IMR-90 (cell line): ENCODE data around the gene PAK5. TPM values are rescaled to one million over a fixed set of nuclear protein-coding genes. Genes with fewer than 3 reads are reported as not detected.

Experiments used
- ATAC-seq: fragments of 200-7000 bp; cut with Tn5 transposase; 2 replicates; pipeline ENCODE4 v1.9.1; 2020; ENCODE audit warnings: low read depth, mild to moderate bottlenecking, moderate library complexity
- BruUV-seq: library from RNA; stranded (reverse); fragments of 400-500 nt; replicated peaks from 2 replicates; lab custom pipeline; 2021; lab: Mats Ljungman, UMichigan
- CTCF ChIA-PET: fragments of 300-600 bp; formaldehyde crosslinking; extraction: SDS; loops from one replicate; lab custom pipeline; 2021; ENCODE audit warnings: antibody characterized with exemption; lab: Yijun Ruan, JAX
- POLR2A ChIA-PET: fragments of 300-600 bp; sonication (Branson Sonifier 250); formaldehyde crosslinking; loops from one replicate; lab custom pipeline; 2022; ENCODE audit warnings: antibody characterized with exemption; ENCODE audit not compliant: unreplicated experiment; lab: Charles Lee
- DNase-seq: peaks from one replicate; pipeline ENCODE4 v3.0.0; 2013
- H2AFZ ChIP-seq: replicated peaks from 2 replicates; pipeline ENCODE3; 2013; ENCODE audit warnings: low read length, mild to moderate bottlenecking; ENCODE audit not compliant: poor library complexity
- H2AK5ac ChIP-seq: 2 replicates; pipeline ENCODE4 v1.6.1; 2013; ENCODE audit warnings: low read depth, low read length, inconsistent platforms
- H2AK9ac ChIP-seq: replicated peaks from 2 replicates; pipeline ENCODE3; 2013; ENCODE audit warnings: mild to moderate bottlenecking, low read depth, low read length, moderate library complexity; ENCODE audit not compliant: poor library complexity
- H2BK120ac ChIP-seq: 2 replicates; pipeline ENCODE4 v1.6.1; 2013; ENCODE audit warnings: low read depth, low read length, inconsistent platforms
- H2BK15ac ChIP-seq: 3 replicates; pipeline ENCODE4 v1.6.1; 2013; ENCODE audit warnings: low read depth, low read length, inconsistent platforms
- H2BK20ac ChIP-seq: 2 replicates; pipeline ENCODE4 v1.6.1; 2013; ENCODE audit warnings: low read depth, mild to moderate bottlenecking, inconsistent platforms, low read length, moderate library complexity
- H2BK5ac ChIP-seq: 2 replicates; pipeline ENCODE4 v1.6.1; 2013; ENCODE audit warnings: mild to moderate bottlenecking, low read depth, low read length, inconsistent platforms; ENCODE audit not compliant: poor library complexity, severe bottlenecking
- H3K14ac ChIP-seq: replicated peaks from 2 replicates; pipeline ENCODE4 v1.6.1; 2013; ENCODE audit warnings: low read depth, low read length, inconsistent platforms
- H3K18ac ChIP-seq: 2 replicates; pipeline ENCODE4 v1.6.1; 2013; ENCODE audit warnings: low read depth, low read length, control low read depth
- H3K23ac ChIP-seq: 2 replicates; pipeline ENCODE4 v1.6.1; 2013; ENCODE audit warnings: low read depth, low read length, inconsistent platforms
- H3K27ac ChIP-seq: 2 replicates; pipeline ENCODE4 v1.5.1; 2013; ENCODE audit warnings: mild to moderate bottlenecking, control low read depth, low read length; ENCODE audit not compliant: insufficient read depth
- H3K27me3 ChIP-seq: 2 replicates; pipeline ENCODE4 v1.6.1; 2013; ENCODE audit warnings: low read length; ENCODE audit not compliant: control insufficient read depth, insufficient read depth
- H3K36me3 ChIP-seq: 2 replicates; pipeline ENCODE4 v1.6.1; 2013; ENCODE audit warnings: low read length, mixed read lengths; ENCODE audit not compliant: control insufficient read depth, insufficient read depth
- H3K4ac ChIP-seq: 2 replicates; pipeline ENCODE4 v1.6.1; 2013; ENCODE audit warnings: low read depth, low read length, inconsistent platforms
- H3K4me1 ChIP-seq: 2 replicates; pipeline ENCODE4 v1.6.1; 2013; ENCODE audit warnings: low read length, mixed read lengths; ENCODE audit not compliant: control insufficient read depth, insufficient read depth
- H3K4me2 ChIP-seq: 2 replicates; pipeline ENCODE4 v1.6.1; 2013; ENCODE audit warnings: low read depth, mild to moderate bottlenecking, control low read depth, low read length, moderate library complexity
- H3K4me3 ChIP-seq: 2 replicates; pipeline ENCODE4 v1.5.1; 2013; ENCODE audit warnings: low read depth, mild to moderate bottlenecking, control low read depth, low read length, moderate library complexity; ENCODE audit not compliant: insufficient read depth
- H3K56ac ChIP-seq: 2 replicates; pipeline ENCODE4 v1.6.1; 2013; ENCODE audit warnings: low read length, inconsistent platforms; ENCODE audit not compliant: insufficient read depth; ENCODE audit errors: extremely low read depth
- H3K79me1 ChIP-seq, 2 experiments: 2 replicates each; pipeline ENCODE4 v1.6.1; 2013; ENCODE audit warnings: low read length in 2 of 2, inconsistent platforms in 1 of 2, low read depth in 1 of 2
- H3K9ac ChIP-seq: 2 replicates; pipeline ENCODE4 v1.6.1; 2013; ENCODE audit warnings: low read depth, low read length, control low read depth
- H3K9me1 ChIP-seq: 2 replicates; pipeline ENCODE4 v1.6.1; 2013; ENCODE audit warnings: low read length, inconsistent platforms; ENCODE audit not compliant: insufficient read depth
- H3K9me3 ChIP-seq: 2 replicates; pipeline ENCODE4 v1.6.1; 2013; ENCODE audit warnings: low read length; ENCODE audit not compliant: control insufficient read depth, insufficient read depth
- H4K20me1 ChIP-seq: 2 replicates; pipeline ENCODE4 v1.6.1; 2013; ENCODE audit warnings: low read length, inconsistent platforms; ENCODE audit not compliant: insufficient read depth
- H4K5ac ChIP-seq: 2 replicates; pipeline ENCODE4 v1.6.1; 2013; ENCODE audit warnings: mild to moderate bottlenecking, low read depth, low read length, control low read depth
- H4K8ac ChIP-seq, 2 experiments: 2 replicates each; pipeline ENCODE4 v1.6.1; 2013; ENCODE audit warnings: low read depth in 2 of 2, low read length in 2 of 2, control low read depth in 1 of 2, inconsistent platforms in 1 of 2
- H4K91ac ChIP-seq: 2 replicates; pipeline ENCODE4 v1.6.1; 2013; ENCODE audit warnings: low read depth, low read length, inconsistent platforms; ENCODE audit not compliant: insufficient read depth
- BHLHE40 ChIP-seq: fragments of 150-350 bp; IDR thresholded peaks from 2 replicates; pipeline ENCODE4 v1.6.1; 2016; ENCODE audit warnings: mild to moderate bottlenecking, low read depth, low read length
- CEBPB ChIP-seq: IDR thresholded peaks from 2 replicates; pipeline ENCODE4 v1.6.1; 2012; ENCODE audit warnings: low read depth, low read length, improper control_type of control experiment
- CHD1 ChIP-seq: IDR thresholded peaks from 2 replicates; pipeline ENCODE4 v1.6.1; 2012; ENCODE audit warnings: low read depth, low read length, improper control_type of control experiment
- FOS ChIP-seq: fragments of 150-350 bp; IDR thresholded peaks from 2 replicates; pipeline ENCODE4 v1.6.1; 2016; ENCODE audit warnings: low read depth, low read length
- MAFK ChIP-seq: IDR thresholded peaks from 2 replicates; pipeline ENCODE4 v1.6.1; 2012; ENCODE audit warnings: low read depth, low read length, improper control_type of control experiment
- MAZ ChIP-seq: IDR thresholded peaks from 2 replicates; pipeline ENCODE4 v1.6.1; 2012; ENCODE audit warnings: low read depth, mild to moderate bottlenecking, low read length, improper control_type of control experiment, moderate library complexity, borderline replicate concordance
- MXI1 ChIP-seq: IDR thresholded peaks from 2 replicates; pipeline ENCODE4 v1.6.1; 2012; ENCODE audit warnings: low read depth, mild to moderate bottlenecking, low read length, moderate library complexity, borderline replicate concordance
- NFE2L2 ChIP-seq: fragments of 150-350 bp; IDR thresholded peaks from 2 replicates; pipeline ENCODE4 v1.6.1; 2016; ENCODE audit warnings: low read depth, mild to moderate bottlenecking, low read length
- POLR2A ChIP-seq: IDR thresholded peaks from 2 replicates; pipeline ENCODE4 v1.6.1; 2012; ENCODE audit warnings: mild to moderate bottlenecking, low read depth, low read length
- RAD21 ChIP-seq: IDR thresholded peaks from 2 replicates; pipeline ENCODE4 v1.6.1; 2012; ENCODE audit warnings: low read length, improper control_type of control experiment
- RCOR1 ChIP-seq: IDR thresholded peaks from 2 replicates; pipeline ENCODE4 v1.6.1; 2012; ENCODE audit warnings: mild to moderate bottlenecking, low read length, improper control_type of control experiment; ENCODE audit not compliant: insufficient replicate concordance
- RFX5 ChIP-seq: IDR thresholded peaks from 2 replicates; pipeline ENCODE4 v1.8.0; 2012; ENCODE audit warnings: low read depth, mild to moderate bottlenecking, low read length, moderate library complexity
- USF2 ChIP-seq: fragments of 150-350 bp; IDR thresholded peaks from 2 replicates; pipeline ENCODE4 v1.6.1; 2017; ENCODE audit warnings: mild to moderate bottlenecking, antibody characterized with exemption, low read length, low read depth
- WGBS, 2 experiments: methylation state at CpG; one replicate each; pipeline versions ENCODE4 v1.1.5 to v1.1.7; 2013; ENCODE audit warnings: missing lambda C conversion rate in 2 of 2; ENCODE audit not compliant: insufficient read length in 1 of 2; ENCODE audit errors: extremely low coverage in 2 of 2; 5-methylcytosine and 5-hydroxymethylcytosine counted together
- dilution Hi-C: fragments of 300-500 bp; cut with HindIII; formaldehyde crosslinking; loops from one replicate; pipeline ENCODE4 v1.14.3; 2018; ENCODE audit warnings: low sequenced_read_pairs; ENCODE audit not compliant: unreplicated experiment
- in situ Hi-C: fragments of 300-500 bp; cut with MboI; formaldehyde crosslinking; loops from 3 replicates; pipeline ENCODE4 v1.14.3; 2019; ENCODE audit warnings: low sequenced_read_pairs, inconsistent platforms, mixed read lengths
- intact Hi-C: fragments of 100-400 bp; cut with micrococcal nuclease; formaldehyde crosslinking; loops from 2 replicates; pipeline ENCODE4 v1.10.0; 2022
- polyA plus RNA-seq, 3 experiments: library from polyadenylated mRNA; depleted of rRNA; stranded (reverse); fragments of >200 nt; gene quantifications; 2 replicates each; pipeline ENCODE4 v1.2.3, GENCODE V29; 2012; ENCODE audit warnings: low replicate concordance in 1 of 3
- total RNA-seq: library from RNA; depleted of rRNA; stranded (reverse); fragments of >200 nt; gene quantifications from 2 replicates; pipeline ENCODE4 v1.2.3, GENCODE V29; 2012
- TF ChIP-seq, protein P1 (sequence below): fragments of 150-350 bp; IDR thresholded peaks from 2 replicates; pipeline ENCODE4 v1.6.1; 2016; ENCODE audit warnings: low read depth, mild to moderate bottlenecking, low read length, moderate library complexity, borderline replicate concordance
- TF ChIP-seq, protein P2 (sequence below): conservative IDR thresholded peaks from 2 replicates; pipeline ENCODE4 v1.5.1; 2012; ENCODE audit warnings: mild to moderate bottlenecking, low read depth, low read length, improper control_type of control experiment

PAK5 gene
- total and polyA plus RNA-seq, 2 of the 4 experiments (the other 2 are of a cell fraction), result not detected

DNA sequence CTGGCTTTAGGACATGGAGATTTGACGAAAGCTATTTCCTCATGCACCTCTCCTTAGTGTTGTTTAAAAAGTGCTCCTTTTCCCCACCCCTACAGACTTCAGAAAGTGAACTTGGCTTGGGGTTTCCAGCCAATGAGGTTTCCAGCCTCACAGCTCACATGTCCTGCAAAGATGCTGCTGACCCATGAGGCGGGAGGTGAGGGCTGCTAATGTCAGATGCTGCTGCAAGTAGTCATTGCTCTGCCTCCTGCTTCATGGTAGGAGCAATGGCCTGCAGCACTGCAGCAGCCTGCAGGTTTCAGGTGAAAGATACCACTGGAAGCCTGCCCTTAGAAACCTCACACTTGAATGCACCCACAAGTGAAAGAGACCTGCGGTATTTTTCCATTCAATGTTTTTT, 211.7 kb downstream of the PAK5 start:
- Histone ChIP-seq H3K27ac (no peak overlapping the region), H3K4me1 (no peaks in the 10 kb centered on the region), H3K14ac (no peak overlapping the region), H3K4ac (no peak overlapping the region), H2BK20ac (no peak overlapping the region), H3K36me3 (no peaks in the 10 kb centered on the region), H3K9me3 (no peaks in the 10 kb centered on the region), H2AFZ (no peak overlapping the region), H4K5ac (no peak overlapping the region), H3K4me3 (no peak overlapping the region), H3K23ac (no peak overlapping the region), H3K9ac (no peak overlapping the region), H2BK120ac (no peak overlapping the region), H4K8ac (no peak overlapping the region), H3K4me2 (no peak overlapping the region), H3K27me3 (peaks cover 3% of the 10 kb centered on the region), H2BK5ac (no peak overlapping the region), H2AK5ac (no peak overlapping the region), H3K18ac (no peak overlapping the region), H3K79me1 (no peaks in the 10 kb centered on the region), H2BK15ac (no peak overlapping the region), H4K20me1 (no peaks in the 10 kb centered on the region), H3K56ac (no peak overlapping the region), H4K91ac (no peak overlapping the region), H3K9me1 (no peaks in the 10 kb centered on the region), H2AK9ac (no peak overlapping the region)
- POLR2A ChIA-PET, result no interaction called here
- no TSS peak for BruUV-seq
- dilution Hi-C loops, result no loop called here
- intact Hi-C loops, result no loop called here
- CTCF ChIA-PET, result interaction anchor here (1.6 kb wide), 1 partner anchor 286 kb away, joined by 4 read pairs; no protein-coding TSS in a partner anchor
- 75% methylated on average over 2 of the region's 3 CpGs; no CpG with 5 or more reads in 1 of the 2 experiments for WGBS, 2 experiments
- TF ChIP-seq RCOR1, result no peak
- TF ChIP-seq FOS, result no peak
- TF ChIP-seq, protein P1, sequence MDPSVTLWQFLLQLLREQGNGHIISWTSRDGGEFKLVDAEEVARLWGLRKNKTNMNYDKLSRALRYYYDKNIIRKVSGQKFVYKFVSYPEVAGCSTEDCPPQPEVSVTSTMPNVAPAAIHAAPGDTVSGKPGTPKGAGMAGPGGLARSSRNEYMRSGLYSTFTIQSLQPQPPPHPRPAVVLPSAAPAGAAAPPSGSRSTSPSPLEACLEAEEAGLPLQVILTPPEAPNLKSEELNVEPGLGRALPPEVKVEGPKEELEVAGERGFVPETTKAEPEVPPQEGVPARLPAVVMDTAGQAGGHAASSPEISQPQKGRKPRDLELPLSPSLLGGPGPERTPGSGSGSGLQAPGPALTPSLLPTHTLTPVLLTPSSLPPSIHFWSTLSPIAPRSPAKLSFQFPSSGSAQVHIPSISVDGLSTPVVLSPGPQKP, result no peak
- no peak for TF ChIP-seq POLR2A
- TF ChIP-seq RAD21, result no peak
- TF ChIP-seq RFX5, result no peak
- TF ChIP-seq CEBPB, result no peak
- TF ChIP-seq MXI1, result no peak
- TF ChIP-seq CHD1, result no peak
- no peak for TF ChIP-seq USF2
- TF ChIP-seq, protein P2, sequence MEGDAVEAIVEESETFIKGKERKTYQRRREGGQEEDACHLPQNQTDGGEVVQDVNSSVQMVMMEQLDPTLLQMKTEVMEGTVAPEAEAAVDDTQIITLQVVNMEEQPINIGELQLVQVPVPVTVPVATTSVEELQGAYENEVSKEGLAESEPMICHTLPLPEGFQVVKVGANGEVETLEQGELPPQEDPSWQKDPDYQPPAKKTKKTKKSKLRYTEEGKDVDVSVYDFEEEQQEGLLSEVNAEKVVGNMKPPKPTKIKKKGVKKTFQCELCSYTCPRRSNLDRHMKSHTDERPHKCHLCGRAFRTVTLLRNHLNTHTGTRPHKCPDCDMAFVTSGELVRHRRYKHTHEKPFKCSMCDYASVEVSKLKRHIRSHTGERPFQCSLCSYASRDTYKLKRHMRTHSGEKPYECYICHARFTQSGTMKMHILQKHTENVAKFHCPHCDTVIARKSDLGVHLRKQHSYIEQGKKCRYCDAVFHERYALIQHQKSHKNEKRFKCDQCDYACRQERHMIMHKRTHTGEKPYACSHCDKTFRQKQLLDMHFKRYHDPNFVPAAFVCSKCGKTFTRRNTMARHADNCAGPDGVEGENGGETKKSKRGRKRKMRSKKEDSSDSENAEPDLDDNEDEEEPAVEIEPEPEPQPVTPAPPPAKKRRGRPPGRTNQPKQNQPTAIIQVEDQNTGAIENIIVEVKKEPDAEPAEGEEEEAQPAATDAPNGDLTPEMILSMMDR, result no peak
- no peak for TF ChIP-seq MAZ
- no peak for TF ChIP-seq BHLHE40
- TF ChIP-seq NFE2L2, result no peak
- TF ChIP-seq MAFK, result no peak
- in situ Hi-C loops, result loop anchor here (10.0 kb wide), 1 partner anchor 788 kb away; no protein-coding TSS in a partner anchor
- ATAC-seq (no peak), DNase-seq (no peak)
